MG63 (cell line): ENCODE data around the gene PPDPF. TPM values are rescaled to one million over a fixed set of nuclear protein-coding genes. Genes with fewer than 3 reads are reported as not detected.

ENCODE experiments used
- DNase-seq: peaks from one replicate; pipeline ENCODE4 v3.0.0-alpha.2; 2020
- H3K27me3 ChIP-seq: fragments of 250-450 bp; sonication (Bioruptor Pico); 2 replicates; pipeline ENCODE4 v1.5.1; 2020; ENCODE audit warnings: mild to moderate bottlenecking, moderate library complexity
- H3K36me3 ChIP-seq: fragments of 250-450 bp; sonication (Bioruptor Pico); 2 replicates; pipeline ENCODE4 v1.5.1; 2020; ENCODE audit warnings: mild to moderate bottlenecking, moderate library complexity
- H3K4me3 ChIP-seq: fragments of 250-450 bp; sonication (Bioruptor Pico); 2 replicates; pipeline ENCODE4 v1.5.1; 2020; ENCODE audit warnings: mild to moderate bottlenecking, moderate library complexity
- H3K9me3 ChIP-seq: fragments of 250-450 bp; sonication (Bioruptor Pico); 2 replicates; pipeline ENCODE4 v1.5.1; 2020; ENCODE audit warnings: mild to moderate bottlenecking, moderate library complexity
- total RNA-seq: library from RNA; depleted of rRNA; stranded (reverse); fragments of >200 nt; shearing (Covaris generic); gene quantifications from 2 replicates; pipeline ENCODE4 v1.2.3, GENCODE V29; 2014; ENCODE audit warnings: low replicate concordance

The PPDPF gene
- total RNA-seq, 1 experiment from 2014 or later: 21.4 TPM

GRCh38 chr20:63546956-63547724, 26.6 kb downstream of the PPDPF start:
- DNase-seq: no peak
- Histone ChIP-seq H3K4me3 (no peak overlapping the region), H3K9me3 (no peaks in the 10 kb centered on the region), H3K27me3 (no peaks in the 10 kb centered on the region), H3K36me3 (no peaks in the 10 kb centered on the region)

GRCh38 chr20:63547725-63548480, 27.3 kb downstream of the PPDPF start, which contains the start of gene SRMS:
SRMS (minus strand) TSS chr20:63547749; CDS start chr20:63547463, 286 bp downstream.
- H3K9me3 ChIP-seq: no peaks in the 10 kb centered on the region
- no peaks in the 10 kb centered on the region for H3K36me3 ChIP-seq
- H3K4me3 ChIP-seq: no peak within 1 kb of the TSS
- DNase-seq: peak; percentile 75
- H3K27me3 ChIP-seq: no peaks in the 10 kb centered on the region

GRCh38 chr20:63548542-63548941, 28.0 kb downstream of the PPDPF start:
- H3K27me3 ChIP-seq: no peaks in the 10 kb centered on the region
- no peak overlapping the region for H3K4me3 ChIP-seq
- H3K9me3 ChIP-seq: no peaks in the 10 kb centered on the region
- H3K36me3 ChIP-seq: no peaks in the 10 kb centered on the region
- DNase-seq: no peak

- no peak for DNase-seq
- H3K9me3 ChIP-seq: no peaks in the 10 kb centered on the region
These were observed 28.5 kb downstream of the PPDPF start for GRCh38 chr20:63549019-63549418.

GRCh38 chr20:63549679-63550282, 29.2 kb downstream of the PPDPF start:
- no peak for DNase-seq
- no peak overlapping the region for H3K4me3 ChIP-seq
- no peaks in the 10 kb centered on the region for H3K27me3 ChIP-seq
- no peaks in the 10 kb centered on the region for H3K36me3 ChIP-seq
- no peaks in the 10 kb centered on the region for H3K9me3 ChIP-seq

More at GRCh38 chr20:63549019-63549418, 28.5 kb downstream of the PPDPF start:
- H3K27me3 ChIP-seq: no peaks in the 10 kb centered on the region
- H3K4me3 ChIP-seq: no peak overlapping the region
- H3K36me3 ChIP-seq: no peaks in the 10 kb centered on the region

- Histone ChIP-seq H3K9me3 (no peaks in the 10 kb centered on the region), H3K36me3 (no peaks in the 10 kb centered on the region), H3K4me3 (no peak overlapping the region), H3K27me3 (no peaks in the 10 kb centered on the region)
- DNase-seq: no peak
These were observed 30.5 kb downstream of the PPDPF start for GRCh38 chr20:63551068-63551467.

GRCh38 chr20:63552481-63553249, 32.1 kb downstream of the PPDPF start:
- Histone ChIP-seq H3K36me3 (no peaks in the 10 kb centered on the region), H3K27me3 (no peaks in the 10 kb centered on the region), H3K4me3 (no peak overlapping the region), H3K9me3 (no peaks in the 10 kb centered on the region)
- no peak for DNase-seq

- no peaks in the 10 kb centered on the region for H3K9me3 ChIP-seq
- peak; percentile 61 for DNase-seq
- no peaks in the 10 kb centered on the region for H3K27me3 ChIP-seq
- no peaks in the 10 kb centered on the region for H3K36me3 ChIP-seq
- no peak overlapping the region for H3K4me3 ChIP-seq
These were observed 32.8 kb downstream of the PPDPF start for GRCh38 chr20:63553251-63553932.

- Histone ChIP-seq H3K4me3 (no peak within 1 kb of the TSS), H3K9me3 (no peaks in the 10 kb centered on the region), H3K36me3 (peaks cover 5% of the 10 kb centered on the region), H3K27me3 (no peaks in the 10 kb centered on the region)
- no peak for DNase-seq
These were observed 33.3 kb downstream of the PPDPF start, which contains the start of gene FNDC11 for GRCh38 chr20:63553933-63554290. FNDC11 (plus strand) TSS chr20:63554159; CDS start chr20:63555664, 1,505 bp downstream.

GRCh38 chr20:63554361-63555278, 34.1 kb downstream of the PPDPF start:
- Histone ChIP-seq H3K4me3 (no peak overlapping the region), H3K9me3 (no peaks in the 10 kb centered on the region), H3K27me3 (no peaks in the 10 kb centered on the region), H3K36me3 (peaks cover 5% of the 10 kb centered on the region)
- no peak for DNase-seq

- Histone ChIP-seq H3K4me3 (no peak overlapping the region), H3K27me3 (no peaks in the 10 kb centered on the region), H3K9me3 (no peaks in the 10 kb centered on the region), H3K36me3 (peaks cover 17% of the 10 kb centered on the region)
- no peak for DNase-seq
These were observed 35.3 kb downstream of the PPDPF start for GRCh38 chr20:63555661-63556381.

- DNase-seq: no peak
- Histone ChIP-seq H3K4me3 (no peak overlapping the region), H3K9me3 (no peaks in the 10 kb centered on the region), H3K36me3 (peaks cover 26% of the 10 kb centered on the region), H3K27me3 (no peaks in the 10 kb centered on the region)
These were observed 36.4 kb downstream of the PPDPF start for GRCh38 chr20:63556873-63557478.

- no peaks in the 10 kb centered on the region for H3K27me3 ChIP-seq
- peaks cover 29% of the 10 kb centered on the region for H3K36me3 ChIP-seq
- no peak for DNase-seq
- no peaks in the 10 kb centered on the region for H3K9me3 ChIP-seq
- no peak overlapping the region for H3K4me3 ChIP-seq
These were observed 36.9 kb downstream of the PPDPF start for GRCh38 chr20:63557481-63557891.

GRCh38 chr20:63558804-63559484, 38.4 kb downstream of the PPDPF start:
- Histone ChIP-seq H3K27me3 (no peaks in the 10 kb centered on the region), H3K4me3 (no peak overlapping the region), H3K9me3 (no peaks in the 10 kb centered on the region), H3K36me3 (peaks cover 43% of the 10 kb centered on the region)
- DNase-seq: no peak
